ENCODE data around the gene PSD4. TPM values are rescaled to one million over a fixed set of nuclear protein-coding genes. Genes with fewer than 3 reads are reported as not detected.

Gene PSD4
- total and polyA plus RNA-seq, 2 experiments from 2014 or later, result 2.5 to 9.0 TPM

- H3K27ac ChIP-seq, result no peak overlapping the region
- H3K9me3 ChIP-seq (ENCODE audit: low read depth), result no peaks in the 10 kb centered on the region
- H3K36me3 ChIP-seq, result no peaks in the 10 kb centered on the region
Observed at GRCh38 chr2:113201496-113202304, 27.9 kb downstream of the PSD4 start.

GRCh38 chr2:113202305-113203216 is 28.8 kb downstream of the PSD4 start:
- H3K4me3 ChIP-seq, result no peak overlapping the region
- H3K9me3 ChIP-seq (ENCODE audit: low read depth), result no peaks in the 10 kb centered on the region
- H3K27ac ChIP-seq, result no peak overlapping the region
- no peak for DNase-seq (ENCODE audit: low read depth in 1 of 2, low spot score in 1 of 2)
- H3K36me3 ChIP-seq, result no peaks in the 10 kb centered on the region
- TF ChIP-seq CTCF (IDR thresholded peaks at IDR 0.05; ENCODE audit: low read depth, low read length), result no peak
- peaks cover 7% of the 10 kb centered on the region for H3K27me3 ChIP-seq
- H3K4me1 ChIP-seq (ENCODE audit: low read depth), result no peaks in the 10 kb centered on the region

More at GRCh38 chr2:113201496-113202304, 27.9 kb downstream of the PSD4 start:
- Histone ChIP-seq H3K27me3 (peaks cover 15% of the 10 kb centered on the region), H3K4me1 (ENCODE audit: low read depth) (no peaks in the 10 kb centered on the region), H3K4me3 (no peak overlapping the region)
- TF ChIP-seq CTCF (IDR thresholded peaks at IDR 0.05; ENCODE audit: low read depth, low read length), result no peak
- DNase-seq (ENCODE audit: low read depth in 1 of 2, low spot score in 1 of 2), result no peak

- no peak for DNase-seq (ENCODE audit: low read depth in 1 of 2, low spot score in 1 of 2)
- no peak for TF ChIP-seq CTCF (IDR thresholded peaks at IDR 0.05; ENCODE audit: low read depth, low read length)
- no peak overlapping the region for H3K27ac ChIP-seq
- no peaks in the 10 kb centered on the region for H3K36me3 ChIP-seq
- no peaks in the 10 kb centered on the region for H3K9me3 ChIP-seq (ENCODE audit: low read depth)
- no peak overlapping the region for H3K4me3 ChIP-seq
- peaks cover 2% of the 10 kb centered on the region for H3K27me3 ChIP-seq
- H3K4me1 ChIP-seq (ENCODE audit: low read depth), result no peaks in the 10 kb centered on the region
Observed at GRCh38 chr2:113203217-113203530, 29.4 kb downstream of the PSD4 start.

GRCh38 chr2:113203901-113204519 is 30.2 kb downstream of the PSD4 start:
- Histone ChIP-seq H3K4me3 (no peak overlapping the region), H3K36me3 (no peaks in the 10 kb centered on the region), H3K27me3 (no peaks in the 10 kb centered on the region), H3K9me3 (ENCODE audit: low read depth) (no peaks in the 10 kb centered on the region), H3K27ac (no peak overlapping the region), H3K4me1 (ENCODE audit: low read depth) (no peaks in the 10 kb centered on the region)
- peak; percentile 91 for TF ChIP-seq CTCF (IDR thresholded peaks at IDR 0.05; ENCODE audit: low read depth, low read length)
- DNase-seq (ENCODE audit: low read depth in 1 of 2, low spot score in 1 of 2), result peak; percentile 76 to 83

GRCh38 chr2:113206251-113206650 is 32.5 kb downstream of the PSD4 start:
- H3K36me3 ChIP-seq, result no peaks in the 10 kb centered on the region
- H3K9me3 ChIP-seq (ENCODE audit: low read depth), result no peaks in the 10 kb centered on the region
- DNase-seq (ENCODE audit: low read depth in 1 of 2, low spot score in 1 of 2), result no peak
- H3K27me3 ChIP-seq, result no peaks in the 10 kb centered on the region
- TF ChIP-seq CTCF (IDR thresholded peaks at IDR 0.05; ENCODE audit: low read depth, low read length), result no peak
- no peaks in the 10 kb centered on the region for H3K4me1 ChIP-seq (ENCODE audit: low read depth)
- no peak overlapping the region for H3K4me3 ChIP-seq
- H3K27ac ChIP-seq, result no peak overlapping the region
